ENCODE results near the gene BAX. TPM values are rescaled to one million over a fixed set of nuclear protein-coding genes. Genes with fewer than 3 reads are reported as not detected.

Gene BAX
- total and polyA plus RNA-seq, 2 of the 13 experiments (the other 11 are each of a cell fraction or from before 2014, with no cell fraction given), result 139 to 176 TPM

- no peak for TF ChIP-seq NFAT5 (CRISPR knock-in tag; IDR thresholded peaks at IDR 0.05)
- TF ChIP-seq MXI1 (IDR thresholded peaks at IDR 0.05; ENCODE audit: borderline replicate concordance, low read depth, low read length), result no peak; the same call in 2 of the 3 replicates
- TF ChIP-seq ATM (IDR thresholded peaks at IDR 0.05; ENCODE audit: borderline replicate concordance), result no peak
- no peak for TF ChIP-seq SUZ12 (IDR thresholded peaks at IDR 0.05; ENCODE audit: low read depth, low read length)
- no peak; the same call in 1 of the 2 replicates for TF ChIP-seq ZNF773 (CRISPR knock-in tag; IDR thresholded peaks at IDR 0.05; ENCODE audit: borderline replicate concordance)
- TF ChIP-seq CENPBD1 (CRISPR knock-in tag; IDR thresholded peaks at IDR 0.05; ENCODE audit: borderline replicate concordance, low read depth), result no peak
- no peak; the same call in 1 of the 2 replicates for TF ChIP-seq RERE (CRISPR knock-in tag; IDR thresholded peaks at IDR 0.05; ENCODE audit: low read depth)
- no peak for TF ChIP-seq RFX3 (CRISPR knock-in tag; IDR thresholded peaks at IDR 0.05)
- TF ChIP-seq HHEX (CRISPR knock-in tag; IDR thresholded peaks at IDR 0.05), result peak; percentile 14; the same call in 1 of the 2 replicates
- no peak for TF ChIP-seq ZNF484 (CRISPR knock-in tag; IDR thresholded peaks at IDR 0.05; ENCODE audit: borderline replicate concordance, low read depth)
- TF ChIP-seq RARA (CRISPR knock-in tag; IDR thresholded peaks at IDR 0.05), result peak; percentile 77
- no peak; the same call in 1 of the 2 replicates for TF ChIP-seq HOMEZ (CRISPR knock-in tag; IDR thresholded peaks at IDR 0.05; ENCODE audit: low read depth)
- TF ChIP-seq TEAD3 (CRISPR knock-in tag; optimal IDR thresholded peaks at IDR 0.05; ENCODE audit: borderline replicate concordance), result peak; percentile 51
- TF ChIP-seq ZNF331 (CRISPR knock-in tag; IDR thresholded peaks at IDR 0.05), result peak; percentile 73
- peak; percentile 27; the same call in 1 of the 2 replicates for TF ChIP-seq ZNF275 (CRISPR knock-in tag; IDR thresholded peaks at IDR 0.05; ENCODE audit: borderline replicate concordance)
Observed at GRCh38 chr19:48962029-48962848, 7.6 kb downstream of the BAX start (continued).
